DMS153 treated with DMSO at 0.1 percent for 48 hours (cell line): ENCODE measurements around the gene UBA6.
"Not testable (repeated sequence)": the region's sequence is repeated elsewhere in the genome, so short reads cannot be mapped to it uniquely, and the experiment has no call there.

Experiments
- DNase-seq: peaks from one replicate; lab custom pipeline; 2025; ENCODE audit not compliant: unreplicated experiment; lab: John Stamatoyannopoulos, UW

The UBA6 gene

DNA sequence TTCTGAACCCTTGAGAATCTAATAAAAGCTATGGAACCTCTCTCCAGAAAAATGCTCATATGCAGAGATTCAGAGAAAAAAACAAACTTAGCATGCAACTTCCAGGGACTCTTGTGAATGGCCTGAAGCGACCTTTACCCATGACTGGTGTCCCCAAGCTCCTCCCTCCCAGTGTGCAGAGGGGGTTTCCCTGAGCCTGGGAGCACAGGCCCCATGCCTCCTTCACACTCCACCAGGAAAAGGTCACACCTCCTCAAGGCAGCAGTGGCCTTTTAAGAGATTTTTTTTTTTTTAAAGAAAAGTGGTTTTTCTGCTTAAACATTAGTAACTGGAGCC, 13.3 kb upstream of the UBA6 start:
- DNase-seq = no peak

DNA sequence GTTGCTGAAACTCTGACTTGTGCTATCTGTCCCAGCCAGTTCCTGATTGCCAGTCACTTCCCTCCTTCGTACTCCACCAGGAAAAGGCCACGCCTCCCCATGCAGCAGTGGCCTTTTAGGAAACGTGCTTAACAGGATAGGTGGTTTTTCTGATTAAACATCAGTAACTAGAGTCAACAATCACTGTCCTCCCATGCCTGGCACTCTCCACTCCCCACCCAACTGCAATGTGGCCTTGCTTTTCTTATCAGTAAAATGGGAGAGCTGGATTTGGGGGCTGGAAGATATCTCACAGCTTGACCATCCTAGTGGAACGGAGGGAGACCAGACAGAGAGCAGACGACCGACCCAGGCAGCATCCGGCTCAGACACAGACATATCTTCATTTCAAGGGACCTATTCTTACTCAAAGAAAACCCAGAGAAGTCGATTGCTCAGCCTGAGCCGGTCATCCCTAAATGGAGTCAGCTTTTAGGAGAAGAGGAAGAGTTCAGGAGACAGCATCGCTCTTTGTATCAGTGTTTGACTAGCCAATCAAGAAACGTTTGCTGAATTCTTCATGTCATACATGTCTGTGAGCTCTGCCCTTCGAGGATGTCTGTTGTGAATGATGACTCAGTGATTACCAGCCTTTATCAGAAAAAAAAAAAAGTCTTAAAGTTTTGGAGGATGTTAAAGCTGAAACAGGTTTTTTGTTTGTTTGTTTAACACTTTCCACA, 12.7 kb upstream of the UBA6 start:
- no peak for DNase-seq

DNA sequence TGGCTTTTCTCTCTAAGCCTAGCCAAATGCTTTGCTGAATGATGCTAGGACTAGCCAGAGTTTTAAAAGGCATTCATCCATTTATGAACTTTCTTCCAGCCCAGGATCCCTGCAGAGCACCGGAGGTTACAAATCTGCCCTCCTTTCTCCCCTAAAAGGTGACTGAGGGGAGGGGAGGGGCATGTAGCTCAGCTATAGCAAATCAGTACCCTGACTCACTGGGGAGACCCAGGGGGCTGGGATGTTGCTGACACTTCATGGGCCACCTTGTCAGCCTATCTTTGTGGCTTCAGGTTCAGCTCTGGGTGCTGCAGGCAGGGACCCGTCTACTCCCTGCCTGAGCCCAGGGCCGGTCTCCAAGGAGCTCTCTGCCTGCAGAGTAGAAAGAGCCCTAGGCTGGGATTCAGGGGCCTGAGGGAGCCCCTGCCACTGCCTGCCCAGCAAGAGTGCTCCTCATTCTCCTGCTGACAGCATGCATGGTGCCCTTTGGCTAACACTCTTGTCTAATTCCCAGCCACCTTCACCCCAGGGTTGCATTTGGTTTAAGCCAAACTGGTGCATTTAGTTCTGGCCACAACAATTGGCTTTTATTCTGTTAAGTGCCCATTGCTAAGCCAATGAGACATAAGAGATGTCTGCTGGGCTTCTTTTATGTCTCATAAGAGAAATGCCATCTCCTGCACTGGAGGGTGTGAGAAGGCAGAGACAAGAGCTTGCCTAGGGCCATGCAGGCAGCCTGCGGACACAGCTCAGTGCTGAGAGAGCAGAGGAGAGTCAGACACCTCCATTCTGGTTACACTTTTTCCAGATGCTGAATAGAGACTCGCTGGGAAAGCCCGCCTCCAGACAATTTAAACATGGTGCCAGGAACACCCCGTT, 11.9 kb upstream of the UBA6 start:
- DNase-seq = no peak

DNA sequence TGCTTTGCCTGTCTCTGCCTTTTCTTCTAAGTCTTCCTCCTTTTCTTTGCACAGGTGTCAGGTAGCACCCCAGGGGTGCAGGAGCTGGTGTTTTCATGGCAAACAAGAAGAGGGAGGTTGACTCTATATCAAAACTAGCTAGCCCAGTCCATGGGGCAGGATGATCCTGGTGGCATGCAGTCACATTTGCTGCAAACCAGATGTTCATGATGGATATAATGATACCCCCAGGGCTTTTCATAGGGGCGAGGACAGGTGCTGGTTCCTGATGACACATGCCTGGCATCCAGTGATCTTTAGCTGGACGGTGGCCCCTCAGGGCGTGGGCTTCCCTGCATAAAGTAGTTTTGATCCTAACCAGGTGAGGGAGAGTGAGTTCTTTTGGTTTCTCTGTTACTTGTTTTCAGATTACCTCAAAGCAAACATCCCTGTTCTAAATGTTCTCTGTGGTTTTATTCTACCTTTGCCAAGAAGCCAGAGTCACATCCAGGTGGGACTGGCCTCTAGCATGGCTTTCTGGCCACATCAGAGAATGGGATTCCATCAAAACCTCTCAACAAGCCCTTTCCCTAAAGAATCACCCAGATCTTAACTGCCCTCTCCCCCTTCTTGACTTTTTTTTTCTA, 11.2 kb upstream of the UBA6 start:
- DNase-seq = no peak

DNA sequence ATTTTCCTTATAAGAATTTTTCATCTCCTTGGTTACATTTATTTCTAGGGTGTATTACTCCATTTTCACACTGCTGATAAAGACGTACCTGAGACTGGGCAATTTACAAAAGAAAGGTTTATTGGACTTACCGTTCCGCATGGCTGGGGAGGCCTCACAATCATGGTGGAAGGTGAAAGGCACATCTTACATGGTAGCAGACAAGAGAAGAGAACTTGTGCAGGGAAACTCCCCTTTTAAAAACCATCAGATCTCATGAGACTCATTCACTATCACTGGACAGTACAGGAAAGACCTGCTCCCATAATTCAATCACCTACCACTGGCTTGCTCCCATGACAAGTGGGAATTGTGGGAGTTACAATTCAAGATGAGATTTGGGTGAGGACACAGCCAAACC, 5.7 kb upstream of the UBA6 start:
- DNase-seq = not testable (repeated sequence)

DNA sequence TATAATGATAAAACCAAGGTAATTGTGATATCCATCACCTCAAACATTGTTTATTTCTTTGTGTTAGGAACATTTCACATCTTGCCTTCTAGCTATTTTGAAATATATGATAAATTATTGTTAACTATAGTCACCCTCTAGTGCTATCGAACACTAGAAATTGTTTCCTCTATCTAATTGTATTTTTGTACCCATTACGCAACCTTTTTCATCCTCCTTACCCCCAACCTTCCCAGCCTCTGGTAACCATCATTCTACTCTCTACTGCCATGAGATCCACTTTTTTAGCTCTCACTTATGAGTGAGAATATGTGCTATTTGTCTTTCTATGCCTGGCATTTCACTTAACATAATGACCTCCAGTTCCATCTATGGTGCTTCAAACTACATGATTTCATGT, 3.9 kb upstream of the UBA6 start:
- DNase-seq = no peak

DNA sequence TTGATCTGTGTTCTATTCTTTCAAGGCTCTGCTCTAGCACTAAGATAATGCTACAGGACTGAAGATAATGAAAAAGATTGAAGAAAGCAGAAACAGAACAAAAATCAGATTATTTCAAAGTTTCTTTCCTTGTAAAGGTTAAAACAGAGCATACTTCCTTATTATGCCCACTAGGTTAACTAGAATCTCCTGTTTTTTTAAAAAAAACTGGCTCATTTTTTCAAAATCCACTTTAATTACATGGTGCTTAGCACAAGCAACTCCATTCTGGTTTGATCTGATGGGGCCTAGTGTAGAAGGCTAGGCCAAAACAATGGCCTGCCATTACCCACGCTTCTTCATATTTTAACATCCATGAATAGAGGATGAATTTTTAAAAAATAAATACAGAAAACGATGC, 1.2 kb upstream of the UBA6 start:
- DNase-seq = no peak

DNA sequence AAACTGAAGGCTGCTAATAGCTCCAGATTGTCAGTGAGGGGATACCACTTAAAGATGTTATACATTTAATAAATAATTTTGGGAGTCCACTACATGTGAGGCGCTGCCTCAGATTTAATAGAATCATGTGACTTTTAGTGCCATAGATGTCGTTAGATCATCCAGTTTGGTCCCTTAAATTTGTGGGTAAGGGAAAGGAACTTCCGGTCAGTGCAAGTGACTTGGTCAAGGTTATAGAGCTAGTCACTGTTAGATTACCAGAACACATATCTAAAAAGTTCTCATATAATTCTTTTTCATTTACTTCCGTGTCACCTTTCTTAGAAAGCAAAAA, 529 bp upstream of the UBA6 start:
- no peak for DNase-seq

DNA sequence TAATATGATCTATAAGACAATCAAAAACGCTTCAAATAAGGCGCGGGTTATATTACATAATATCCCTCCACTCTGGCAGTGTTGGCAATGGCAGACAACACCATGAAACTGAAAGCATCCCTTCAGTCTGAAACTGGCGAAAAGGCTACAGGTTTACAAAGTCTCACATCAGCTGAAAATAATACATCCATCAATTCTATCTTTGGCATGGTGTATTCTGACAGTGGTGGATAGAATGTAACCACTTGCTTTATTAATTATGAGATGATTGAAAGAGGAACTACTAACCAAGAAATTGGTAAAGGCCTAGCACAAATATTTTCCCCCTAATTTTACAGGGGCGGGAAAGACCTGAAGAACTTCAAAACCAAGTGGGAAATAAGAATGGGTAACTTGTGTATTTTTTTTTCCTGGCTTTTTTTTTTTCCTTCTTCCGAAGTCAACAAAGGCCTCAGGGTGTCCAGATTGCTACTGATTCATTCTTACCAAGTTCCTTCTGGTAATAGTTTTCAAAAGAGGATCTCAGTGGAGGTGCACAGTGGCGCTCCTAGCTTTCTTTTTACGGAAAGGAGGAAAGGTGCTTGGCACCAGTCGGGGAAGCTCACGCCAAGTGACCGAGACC, 728 bp downstream of the UBA6 start:
- peak; percentile 10 for DNase-seq

DNA sequence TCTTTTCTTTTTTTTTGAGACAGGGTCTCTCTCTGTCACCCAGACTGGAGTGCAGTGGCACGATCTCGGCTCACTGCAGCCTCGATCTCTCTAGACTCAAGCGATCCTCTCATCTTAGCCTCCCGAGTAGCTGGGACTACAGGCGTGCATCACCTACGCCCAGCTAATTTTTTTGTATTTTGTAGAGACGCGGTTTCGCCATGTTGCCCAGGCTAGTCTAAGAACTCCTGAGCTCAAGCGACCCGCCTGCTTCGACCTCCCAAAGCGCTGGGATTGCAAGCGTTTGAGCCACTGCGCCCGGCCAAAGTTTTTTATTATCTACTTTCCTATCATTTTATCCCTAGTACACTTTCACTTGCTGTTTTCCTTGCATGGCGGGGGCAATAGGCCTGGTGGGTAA, 1.4 kb downstream of the UBA6 start:
- DNase-seq = no peak

DNA sequence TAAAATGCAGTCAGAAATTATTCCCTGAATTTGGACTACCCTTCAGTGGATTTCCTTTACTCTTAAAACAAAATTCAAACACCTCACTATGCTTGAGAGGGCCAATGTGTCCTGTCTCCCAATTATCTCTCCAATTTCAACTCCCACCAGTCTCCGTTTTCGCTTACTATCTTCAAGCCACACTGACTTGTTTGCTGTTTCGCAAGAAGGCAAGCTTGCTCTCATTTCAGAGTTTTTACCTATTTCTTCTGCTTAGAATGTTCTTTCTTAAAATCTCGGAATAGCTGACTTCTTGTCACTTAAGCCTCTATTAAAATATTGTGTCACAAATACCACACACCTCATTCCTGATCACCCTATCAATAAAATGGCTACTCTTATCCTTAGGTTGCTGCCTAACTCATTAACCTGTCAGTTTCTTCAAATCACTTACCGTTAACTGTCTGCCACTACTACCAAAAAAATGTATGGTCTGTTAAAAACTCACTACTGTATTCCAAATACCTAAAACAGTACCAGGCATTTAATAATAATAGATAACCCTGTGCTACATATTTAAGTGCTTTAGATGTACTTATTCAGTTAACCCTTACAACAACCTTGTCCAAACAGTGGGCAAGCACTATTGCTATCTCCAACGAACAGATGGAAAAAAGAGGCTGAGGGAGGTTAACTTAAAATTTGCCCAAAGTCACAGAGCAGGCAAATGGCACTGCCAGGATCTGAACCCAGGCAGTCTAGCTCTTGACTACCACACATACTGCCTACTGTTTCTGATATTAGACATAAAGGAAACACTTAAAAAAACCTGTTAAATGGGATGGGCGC, 2.9 kb downstream of the UBA6 start:
- no peak for DNase-seq

DNA sequence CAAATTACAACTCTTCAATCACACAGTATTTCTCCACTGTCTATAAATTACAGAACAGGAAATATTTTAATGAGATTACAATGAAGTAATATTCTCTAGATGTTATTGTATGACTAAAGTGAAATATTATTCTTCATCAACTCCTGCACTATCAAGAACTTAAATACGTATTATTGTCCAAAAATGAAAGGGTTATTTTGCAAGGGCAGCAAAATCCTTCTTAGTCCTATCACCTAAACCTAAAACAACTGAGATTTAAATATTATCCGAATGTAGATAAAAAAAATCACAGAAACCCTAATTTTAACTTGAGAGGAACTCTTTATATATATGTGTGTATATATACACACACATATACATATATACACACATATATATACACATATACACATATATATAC, 4.9 kb downstream of the UBA6 start:
- DNase-seq = no peak

DNA sequence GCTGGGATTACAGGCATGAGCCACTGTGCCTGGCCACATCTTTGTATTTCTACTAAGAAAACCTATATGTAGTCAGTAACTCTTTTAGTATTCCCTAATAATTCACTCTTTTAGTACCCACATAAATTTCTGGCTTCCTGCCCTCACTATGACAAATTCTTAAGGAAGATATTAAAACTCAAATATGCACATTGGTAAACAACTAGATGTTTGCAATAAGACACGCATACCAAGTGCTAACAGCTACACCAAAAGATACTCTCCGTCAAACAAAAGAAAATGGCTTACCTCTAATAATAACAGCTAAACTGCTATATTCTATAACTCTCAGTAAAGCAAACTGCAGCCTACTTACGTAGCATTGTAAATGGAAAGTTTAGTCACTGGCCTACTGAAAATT, 6.3 kb downstream of the UBA6 start:
- DNase-seq = no peak

DNA sequence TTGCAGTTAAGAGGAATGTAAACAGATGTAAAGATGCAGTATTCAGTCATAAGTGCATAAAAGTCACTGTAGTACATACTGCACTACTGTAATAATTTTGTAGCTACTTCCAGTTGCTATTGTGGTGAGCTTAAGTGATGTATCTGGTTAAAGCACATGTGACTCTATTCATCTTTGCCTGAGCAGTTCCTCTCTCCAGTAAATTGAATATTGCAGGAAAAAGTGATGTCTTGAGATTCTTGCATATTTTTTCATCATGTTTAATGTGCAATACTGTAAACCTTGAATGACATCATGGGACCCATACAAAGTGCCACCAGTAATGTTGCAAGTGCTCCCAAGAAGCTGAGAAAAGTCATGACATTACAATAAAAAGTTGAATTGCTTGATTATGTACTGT, 9.6 kb downstream of the UBA6 start:
- DNase-seq = no peak

DNA sequence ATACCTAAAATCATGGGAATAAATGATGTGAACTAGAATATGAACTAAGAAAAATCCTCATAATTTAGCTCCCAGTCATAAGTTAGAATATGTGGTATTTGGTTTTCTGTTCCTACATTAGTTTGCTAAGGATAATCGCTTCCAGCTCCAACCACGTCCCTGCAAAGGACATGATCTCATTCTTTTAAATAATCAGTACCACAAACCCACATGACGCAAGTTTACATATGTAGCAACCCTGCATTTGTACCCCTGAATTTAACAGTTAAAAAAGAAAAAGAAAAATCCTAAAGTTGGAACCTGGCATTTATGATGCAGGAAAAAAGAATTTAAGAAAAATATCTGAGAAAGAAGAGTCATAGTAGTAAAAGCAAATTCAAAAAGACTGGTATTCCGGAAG, 13.3 kb downstream of the UBA6 start:
- no peak for DNase-seq

DNA sequence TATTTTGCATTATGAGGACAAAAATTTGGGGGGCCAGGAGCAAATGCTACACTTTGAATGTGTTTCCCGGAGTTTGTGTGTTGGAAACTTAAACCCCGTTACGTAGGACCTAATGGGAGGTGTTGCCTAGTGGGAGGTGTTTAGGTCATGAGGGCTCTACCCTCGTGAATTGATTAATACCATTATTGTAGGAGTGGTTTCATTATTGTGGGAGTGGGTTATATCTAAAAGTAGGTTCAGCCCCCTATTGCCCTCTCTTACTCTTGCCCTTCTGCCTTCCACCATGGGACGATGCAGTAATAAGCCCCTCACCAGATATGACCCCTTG, 15.5 kb downstream of the UBA6 start:
- no peak for DNase-seq

DNA sequence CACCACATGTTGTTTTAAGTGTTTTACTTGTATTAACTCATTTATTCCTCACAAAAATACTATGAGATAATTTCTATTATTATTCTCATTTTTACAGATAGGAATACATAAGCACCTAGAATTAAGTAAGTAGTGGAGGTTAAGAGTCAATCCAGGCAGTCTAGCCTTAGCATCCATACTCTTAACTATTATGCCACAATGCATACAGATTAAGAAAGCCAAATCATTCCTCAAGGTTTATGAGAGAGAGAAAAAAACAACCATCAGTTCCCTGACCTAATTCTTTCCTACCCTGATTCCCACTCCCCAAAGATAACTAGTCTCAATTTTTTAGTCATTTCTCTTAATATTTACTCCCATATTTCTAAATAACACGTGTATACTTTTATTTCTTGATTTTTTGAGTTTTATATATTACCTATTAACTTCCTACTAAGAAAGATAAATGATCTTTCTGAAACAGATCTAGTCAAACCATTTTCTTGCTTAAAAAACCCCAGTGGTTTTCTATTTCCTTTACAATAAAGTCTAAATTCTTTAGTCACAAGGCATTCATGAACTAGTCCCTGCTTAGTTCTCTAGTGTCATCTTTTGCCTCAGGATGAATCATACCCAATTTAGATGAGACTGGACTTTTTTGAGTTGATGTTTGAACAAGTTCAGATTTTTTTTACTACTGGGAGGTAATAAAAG, 16.0 kb downstream of the UBA6 start:
- DNase-seq = no peak

DNA sequence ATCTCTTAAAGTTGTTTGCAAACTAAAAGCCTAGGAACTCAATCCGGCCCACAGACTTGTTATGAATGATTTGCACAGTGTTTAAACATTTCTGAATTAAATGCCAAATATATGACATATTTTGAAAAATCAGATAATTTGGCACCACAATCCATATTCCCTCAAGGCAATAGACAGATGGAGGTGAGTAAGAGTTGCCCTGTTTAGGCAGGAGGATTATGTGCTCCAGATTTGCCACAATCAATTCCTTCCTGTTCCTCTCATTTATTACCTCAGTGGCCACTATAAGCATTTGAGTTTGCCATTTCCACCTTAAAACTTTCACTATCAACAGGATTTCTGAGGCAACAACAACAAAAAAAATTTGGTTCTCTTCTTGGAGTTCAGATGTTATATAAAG, 18.7 kb downstream of the UBA6 start:
- DNase-seq = no peak

DNA sequence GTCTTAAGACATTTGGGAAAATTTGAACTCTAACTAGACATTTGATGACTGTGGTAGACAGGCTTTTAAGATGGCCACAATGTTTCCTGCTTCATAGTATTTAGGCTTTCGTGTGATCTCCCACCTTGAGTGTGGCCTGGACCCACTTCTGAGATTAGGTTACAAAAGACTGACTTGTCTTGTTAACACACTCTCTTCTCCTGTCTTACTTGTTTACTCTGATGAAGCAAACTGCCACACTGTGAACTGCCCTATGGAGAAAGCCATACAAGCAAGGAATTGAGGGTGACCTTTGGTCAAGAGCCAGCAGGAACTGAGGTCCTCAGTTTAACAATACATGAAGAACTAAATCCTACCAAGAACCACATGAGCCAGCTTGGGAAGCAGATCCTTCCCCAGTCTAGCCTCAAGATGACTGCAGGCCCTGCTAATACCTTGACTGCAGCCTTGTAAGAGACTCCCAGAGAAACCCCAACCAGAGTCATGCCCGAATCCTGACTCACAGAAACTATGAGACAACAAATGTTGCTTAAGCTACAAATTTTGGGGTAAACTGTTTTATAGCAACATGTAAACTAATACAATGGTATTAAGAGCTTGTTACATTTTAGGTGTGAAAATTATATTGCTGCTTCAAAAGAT, 20.3 kb downstream of the UBA6 start:
- no peak for DNase-seq

DNA sequence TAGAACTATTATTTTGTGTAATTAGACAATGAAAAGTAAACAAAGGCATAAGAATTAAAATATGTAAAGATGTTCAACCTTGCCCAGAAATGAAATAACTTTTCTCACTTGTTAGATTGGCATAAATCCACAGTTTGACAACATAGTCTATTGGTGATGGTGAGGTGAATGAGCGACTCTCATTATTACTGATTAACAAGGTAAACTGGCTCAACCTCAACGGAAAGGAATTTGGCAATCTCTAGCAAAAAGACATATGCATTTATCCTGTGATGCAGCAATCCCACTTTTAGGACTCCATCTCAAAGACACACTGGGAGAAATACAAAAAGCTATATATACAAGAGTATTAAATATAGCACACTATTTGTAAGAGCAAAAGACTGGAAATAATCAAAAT, 22.3 kb downstream of the UBA6 start:
- no peak for DNase-seq
